ENCODE results near the gene MAST1. TPM values are rescaled to one million over a fixed set of nuclear protein-coding genes. Genes with fewer than 3 reads are reported as not detected.

Gene MAST1
- total RNA-seq, 1 experiment from 2014 or later = 2.6 TPM

DNA sequence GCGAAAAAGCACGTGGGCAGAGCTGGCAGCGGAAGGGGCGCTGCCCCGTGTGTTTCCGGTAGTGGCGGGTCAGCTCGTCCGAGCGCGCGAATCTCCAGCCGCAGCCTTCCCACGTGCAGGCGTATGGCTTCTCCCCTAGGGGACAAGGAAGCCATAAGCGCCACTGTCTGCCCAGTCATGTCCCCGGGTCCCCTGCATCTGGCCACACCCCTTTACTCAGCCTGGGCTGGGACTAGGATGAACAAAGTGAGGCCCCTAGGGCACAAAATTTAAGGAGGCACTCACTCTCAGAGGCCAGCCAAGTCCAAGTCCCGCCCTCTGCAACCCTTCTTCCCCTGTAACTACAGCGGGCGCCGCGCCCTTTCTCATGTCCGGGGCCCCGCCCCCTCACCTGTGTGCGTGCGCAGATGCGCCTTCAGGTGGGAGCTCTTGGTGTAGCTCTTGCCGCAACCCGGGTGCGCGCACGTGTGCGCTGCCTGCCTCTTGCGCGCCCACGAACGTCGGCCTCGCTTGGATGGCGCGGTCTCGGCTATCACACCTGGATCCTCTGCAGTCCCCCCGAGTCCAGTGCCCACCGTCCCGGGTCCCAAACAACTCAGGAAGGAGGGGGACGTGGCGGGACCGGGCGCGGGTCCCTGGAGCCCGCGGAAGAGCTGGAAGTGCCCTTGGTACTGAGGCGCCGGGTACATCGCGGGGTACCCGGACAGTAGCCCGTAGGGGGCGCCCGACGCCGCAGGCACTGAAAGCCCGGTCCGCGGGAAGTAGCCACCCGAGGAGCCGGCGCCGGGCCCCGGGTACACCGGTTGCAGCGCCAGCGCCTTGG is 46.8 kb downstream of the MAST1 start:
- Mint-ChIP-seq H3K9me3 (ENCODE audit: low read depth, unreplicated experiment) (peaks cover 3% of the 10 kb centered on the region), H3K4me1 (ENCODE audit: low read depth, unreplicated experiment) (peaks cover 7% of the 10 kb centered on the region), H3K4me3 (ENCODE audit: low read depth, unreplicated experiment) (peak overlapping the region; percentile 76), H3K27ac (ENCODE audit: unreplicated experiment) (no peak overlapping the region), H3K36me3 (ENCODE audit: insufficient read depth, unreplicated experiment) (peaks cover 27% of the 10 kb centered on the region), H3K27me3 (ENCODE audit: unreplicated experiment) (peaks cover 15% of the 10 kb centered on the region)
- CTCF ChIA-PET = interaction anchor here (0.5 to 2.0 kb wide), 6 partner anchors 12 to 272 kb away, joined by 3 to 9 read pairs (median 5); partner anchors contain the start of gene SYCE2
- BruUV-seq (replicated peaks) = no TSS peak
- intact Hi-C loops (cut with micrococcal nuclease; ENCODE audit: unreplicated experiment) = no loop called here
- TF ChIP-seq, protein P1, sequence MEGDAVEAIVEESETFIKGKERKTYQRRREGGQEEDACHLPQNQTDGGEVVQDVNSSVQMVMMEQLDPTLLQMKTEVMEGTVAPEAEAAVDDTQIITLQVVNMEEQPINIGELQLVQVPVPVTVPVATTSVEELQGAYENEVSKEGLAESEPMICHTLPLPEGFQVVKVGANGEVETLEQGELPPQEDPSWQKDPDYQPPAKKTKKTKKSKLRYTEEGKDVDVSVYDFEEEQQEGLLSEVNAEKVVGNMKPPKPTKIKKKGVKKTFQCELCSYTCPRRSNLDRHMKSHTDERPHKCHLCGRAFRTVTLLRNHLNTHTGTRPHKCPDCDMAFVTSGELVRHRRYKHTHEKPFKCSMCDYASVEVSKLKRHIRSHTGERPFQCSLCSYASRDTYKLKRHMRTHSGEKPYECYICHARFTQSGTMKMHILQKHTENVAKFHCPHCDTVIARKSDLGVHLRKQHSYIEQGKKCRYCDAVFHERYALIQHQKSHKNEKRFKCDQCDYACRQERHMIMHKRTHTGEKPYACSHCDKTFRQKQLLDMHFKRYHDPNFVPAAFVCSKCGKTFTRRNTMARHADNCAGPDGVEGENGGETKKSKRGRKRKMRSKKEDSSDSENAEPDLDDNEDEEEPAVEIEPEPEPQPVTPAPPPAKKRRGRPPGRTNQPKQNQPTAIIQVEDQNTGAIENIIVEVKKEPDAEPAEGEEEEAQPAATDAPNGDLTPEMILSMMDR (IDR thresholded peaks at IDR 0.05; ENCODE audit: unreplicated experiment) = peak; percentile 33
- peak; percentile 87 for DNase-seq

DNA sequence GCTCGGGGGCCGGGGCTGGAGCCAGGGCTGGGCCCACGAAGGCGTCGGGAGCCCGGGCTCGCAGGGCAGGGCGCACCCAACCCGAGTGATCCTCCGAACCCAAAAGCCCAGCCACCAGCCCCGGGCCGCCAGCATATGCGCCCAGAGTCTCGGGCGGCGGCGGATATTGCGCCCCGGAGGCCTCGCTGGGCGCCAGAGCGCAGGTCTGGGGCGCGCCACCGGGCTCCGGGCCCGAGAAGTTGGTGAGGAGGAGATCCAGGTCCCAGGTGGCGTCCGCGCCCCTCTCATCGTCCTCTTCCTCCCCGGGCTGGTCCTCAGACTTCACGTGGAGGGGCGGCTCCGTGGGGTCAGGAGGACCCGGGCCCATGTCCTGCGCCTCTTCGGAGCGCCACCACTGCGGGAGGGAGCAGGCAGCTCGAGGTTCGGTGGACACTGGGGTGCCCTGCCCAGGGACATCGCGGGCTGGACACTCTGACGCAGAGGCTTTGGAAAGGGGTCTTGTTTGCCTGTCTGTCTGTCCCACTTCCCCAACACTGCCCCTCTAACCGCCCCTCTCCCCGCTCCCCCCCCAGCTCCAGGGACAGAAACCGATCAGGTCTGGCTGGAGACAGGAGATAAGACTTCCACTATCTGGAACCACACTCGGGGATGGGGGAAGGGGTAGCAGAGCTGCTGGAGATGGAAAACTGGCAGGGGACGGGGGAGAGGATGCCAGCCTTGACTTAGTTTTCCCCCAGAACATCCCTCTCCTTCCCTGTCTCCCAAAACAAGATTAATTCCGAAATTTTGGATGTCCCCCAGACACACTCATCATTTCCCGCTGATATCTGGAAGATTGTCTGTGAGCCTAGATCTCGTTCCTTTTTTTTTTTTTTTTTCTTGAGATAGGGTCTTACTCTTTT is 47.7 kb downstream of the MAST1 start:
- H3K4me3 Mint-ChIP-seq (ENCODE audit: low read depth, unreplicated experiment) = peak overlapping the region; percentile 76
- no TSS peak for BruUV-seq (replicated peaks)
- CTCF ChIA-PET = interaction anchor here (0.5 to 2.0 kb wide), 6 partner anchors 13 to 1495 kb away, joined by 3 to 9 read pairs (median 4); partner anchors contain the start of gene SYCE2
- peaks cover 3% of the 10 kb centered on the region for H3K9me3 Mint-ChIP-seq (ENCODE audit: low read depth, unreplicated experiment)
- DNase-seq = no peak
- TF ChIP-seq, protein P1 (IDR thresholded peaks at IDR 0.05; ENCODE audit: unreplicated experiment) = no peak
- intact Hi-C loops (cut with micrococcal nuclease; ENCODE audit: unreplicated experiment) = no loop called here
- peaks cover 15% of the 10 kb centered on the region for H3K4me1 Mint-ChIP-seq (ENCODE audit: low read depth, unreplicated experiment)
- H3K36me3 Mint-ChIP-seq (ENCODE audit: insufficient read depth, unreplicated experiment) = peaks cover 26% of the 10 kb centered on the region
- no peak overlapping the region for H3K27ac Mint-ChIP-seq (ENCODE audit: unreplicated experiment)
- H3K27me3 Mint-ChIP-seq (ENCODE audit: unreplicated experiment) = peaks cover 15% of the 10 kb centered on the region

DNA sequence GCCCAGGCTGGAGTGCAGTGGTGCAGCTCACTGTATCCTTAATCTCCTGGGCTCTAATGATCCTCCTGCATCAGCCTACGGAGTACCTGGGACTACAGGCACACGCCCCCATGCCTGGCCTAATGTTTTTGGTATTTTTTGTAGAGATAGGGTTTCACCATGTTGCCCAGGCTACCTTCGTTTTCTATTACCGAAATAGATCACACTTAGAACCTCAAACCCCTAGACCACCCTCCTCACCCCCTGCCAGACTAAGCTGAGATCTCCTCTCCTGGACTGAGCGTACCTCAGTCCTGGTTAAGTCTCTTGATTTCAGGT is 48.3 kb downstream of the MAST1 start:
- H3K27ac Mint-ChIP-seq (ENCODE audit: unreplicated experiment) = no peak overlapping the region
- TF ChIP-seq, protein P1 (IDR thresholded peaks at IDR 0.05; ENCODE audit: unreplicated experiment) = no peak
- no peak overlapping the region for H3K4me3 Mint-ChIP-seq (ENCODE audit: low read depth, unreplicated experiment)
- H3K27me3 Mint-ChIP-seq (ENCODE audit: unreplicated experiment) = peaks cover 15% of the 10 kb centered on the region
- no peak for DNase-seq
- intact Hi-C loops (cut with micrococcal nuclease; ENCODE audit: unreplicated experiment) = no loop called here
- peaks cover 26% of the 10 kb centered on the region for H3K36me3 Mint-ChIP-seq (ENCODE audit: insufficient read depth, unreplicated experiment)
- CTCF ChIA-PET = interaction anchor here (0.5 to 0.6 kb wide), 2 partner anchors 51 to 1496 kb away, joined by 3 to 5 read pairs; no protein-coding TSS in a partner anchor
- peaks cover 3% of the 10 kb centered on the region for H3K9me3 Mint-ChIP-seq (ENCODE audit: low read depth, unreplicated experiment)
- BruUV-seq (replicated peaks) = no TSS peak
- H3K4me1 Mint-ChIP-seq (ENCODE audit: low read depth, unreplicated experiment) = peaks cover 15% of the 10 kb centered on the region

DNA sequence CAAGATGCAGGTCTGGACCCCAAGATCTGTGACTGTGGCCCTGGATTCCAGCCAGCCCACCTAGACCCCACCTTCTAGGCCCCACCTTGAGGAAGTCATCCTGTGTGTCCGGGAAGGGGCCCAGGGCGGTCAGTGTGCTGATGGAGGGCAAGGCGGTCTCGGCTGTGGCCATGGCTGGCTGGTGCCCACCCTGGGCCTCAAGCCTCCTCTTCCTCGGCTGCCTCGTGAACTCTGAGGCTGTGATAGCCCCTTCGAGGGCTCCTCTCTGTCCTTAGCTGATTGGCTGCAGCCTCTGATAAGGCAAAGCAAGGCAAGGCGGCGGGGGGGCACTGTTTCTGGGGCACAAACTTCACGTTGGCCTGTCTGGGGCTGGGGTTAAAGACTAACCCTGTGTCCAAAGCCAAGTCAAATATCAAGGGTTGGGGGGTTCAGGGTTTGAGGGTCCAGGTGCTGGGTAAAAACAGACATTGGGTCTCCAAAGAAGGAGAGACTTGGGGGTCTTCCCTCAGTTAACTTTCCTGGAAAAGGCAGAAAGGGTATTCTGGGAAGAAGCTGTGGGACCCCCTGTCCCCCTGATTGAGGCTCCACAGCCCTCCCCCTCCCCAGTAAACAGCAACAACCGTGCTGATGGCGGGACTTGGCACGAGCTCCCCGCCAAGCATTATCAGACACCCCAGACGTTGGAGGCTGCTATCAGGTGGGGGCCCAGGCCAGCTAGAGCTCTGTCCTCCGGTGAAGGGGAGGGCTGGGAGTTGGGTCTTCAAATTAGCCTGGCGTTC is 48.8 kb downstream of the MAST1 start, which contains the start of gene KLF1:
KLF1 (minus strand) TSS at position 233 of the 779 bp plus-strand sequence; CDS start at position 172, 61 bp downstream.
- BruUV-seq (replicated peaks) = no TSS peak
- peaks cover 26% of the 10 kb centered on the region for H3K36me3 Mint-ChIP-seq (ENCODE audit: insufficient read depth, unreplicated experiment)
- no peak within 1 kb of the TSS for H3K4me3 Mint-ChIP-seq (ENCODE audit: low read depth, unreplicated experiment)
- intact Hi-C loops (cut with micrococcal nuclease; ENCODE audit: unreplicated experiment) = no loop called here
- no peak within 1 kb of the TSS for H3K27ac Mint-ChIP-seq (ENCODE audit: unreplicated experiment)
- TF ChIP-seq, protein P1 (IDR thresholded peaks at IDR 0.05; ENCODE audit: unreplicated experiment) = no peak
- CTCF ChIA-PET = no interaction called here
- H3K4me1 Mint-ChIP-seq (ENCODE audit: low read depth, unreplicated experiment) = peaks cover 19% of the 10 kb centered on the region
- no peak for DNase-seq
- peaks cover 15% of the 10 kb centered on the region for H3K27me3 Mint-ChIP-seq (ENCODE audit: unreplicated experiment)
- peaks cover 3% of the 10 kb centered on the region for H3K9me3 Mint-ChIP-seq (ENCODE audit: low read depth, unreplicated experiment)
